ENCODE data around the gene SMURF1.

The SMURF1 gene

GRCh38 chr7:99129001-99129400 is 14.9 kb downstream of the SMURF1 start:
- no peak for TF ChIP-seq CTCF (IDR thresholded peaks at IDR 0.05)

GRCh38 chr7:99128076-99128950 is 15.6 kb downstream of the SMURF1 start:
- TF ChIP-seq CTCF (IDR thresholded peaks at IDR 0.05): no peak

GRCh38 chr7:99127636-99128035 is 16.3 kb downstream of the SMURF1 start:
- no peak for TF ChIP-seq CTCF (IDR thresholded peaks at IDR 0.05)

- TF ChIP-seq CTCF (IDR thresholded peaks at IDR 0.05): no peak
These were observed 16.9 kb downstream of the SMURF1 start for GRCh38 chr7:99126921-99127553.

- no peak for TF ChIP-seq CTCF (IDR thresholded peaks at IDR 0.05)
These were observed 18.4 kb downstream of the SMURF1 start for GRCh38 chr7:99125505-99125865.

- no peak for TF ChIP-seq CTCF (IDR thresholded peaks at IDR 0.05)
These were observed 19.0 kb downstream of the SMURF1 start for GRCh38 chr7:99124751-99125504.

- TF ChIP-seq CTCF (IDR thresholded peaks at IDR 0.05): no peak
These were observed 19.7 kb downstream of the SMURF1 start for GRCh38 chr7:99124236-99124635.

Measured in LNCAP (cell line).